SU-DHL-6 (cell line): ENCODE measurements around the gene CIB4.

Source experiments
- H2AFZ ChIP-seq: fragments of 200-600 bp; sonication (generic); 2 replicates; pipeline ENCODE4 v1.6.1; 2014; ENCODE audit warnings: low read depth, mild to moderate bottlenecking, moderate library complexity, mixed read lengths, antibody characterized with exemption, low read length; ENCODE audit not compliant: severe bottlenecking
- H3F3A ChIP-seq: fragments of 200-600 bp; shearing (Covaris generic); 2 replicates; pipeline ENCODE4 v1.6.0; 2016; ENCODE audit warnings: antibody characterized with exemption, mild to moderate bottlenecking; ENCODE audit not compliant: insufficient read depth
- H3K27ac ChIP-seq: fragments of 200-600 bp; sonication (generic); 2 replicates; pipeline ENCODE4 v1.5.1; 2016; ENCODE audit warnings: low read depth, mild to moderate bottlenecking, low read length, moderate library complexity, mixed read lengths
- H3K27me3 ChIP-seq: fragments of 200-600 bp; sonication (generic), shearing (Covaris generic); 2 replicates; pipeline ENCODE4 v1.6.0; 2014; ENCODE audit warnings: mild to moderate bottlenecking, low read length
- H3K36me3 ChIP-seq: fragments of 200-600 bp; sonication (generic); 2 replicates; pipeline ENCODE4 v1.6.1; 2014; ENCODE audit warnings: mild to moderate bottlenecking, low read length, mixed read lengths
- H3K4me2 ChIP-seq: fragments of 300-600, 200-600 bp; shearing (Covaris generic), sonication (generic); 2 replicates; pipeline ENCODE4 v1.6.0; 2014; ENCODE audit warnings: low read length, low read depth, mild to moderate bottlenecking; ENCODE audit not compliant: poor library complexity, severe bottlenecking
- H3K4me3 ChIP-seq: fragments of 200-600 bp; sonication (generic); 2 replicates; pipeline ENCODE4 v1.5.1; 2014; ENCODE audit warnings: antibody characterized with exemption, low read length, mild to moderate bottlenecking, mixed read lengths; ENCODE audit not compliant: insufficient read depth, poor library complexity, severe bottlenecking
- H3K79me2 ChIP-seq: fragments of 200-600 bp; sonication (generic); 2 replicates; pipeline ENCODE4 v1.6.1; 2014; ENCODE audit warnings: mild to moderate bottlenecking, low read length, moderate library complexity; ENCODE audit not compliant: insufficient read depth
- H3K9ac ChIP-seq: fragments of 200-600 bp; sonication (generic); 2 replicates; pipeline ENCODE4 v1.7.0; 2014; ENCODE audit warnings: mild to moderate bottlenecking, low read length
- H3K9me2 ChIP-seq: fragments of 200-600 bp; sonication (generic); replicated peaks from 2 replicates; pipeline ENCODE4 v1.6.1; 2014; ENCODE audit warnings: low read length; ENCODE audit not compliant: insufficient read depth
- H3K9me3 ChIP-seq: fragments of 200-600 bp; sonication (generic); 2 replicates; pipeline ENCODE4 v1.6.1; 2014; ENCODE audit warnings: low read length, mixed read lengths; ENCODE audit not compliant: insufficient read depth
- H4K20me1 ChIP-seq: fragments of 200-600 bp; sonication (generic); 2 replicates; pipeline ENCODE4 v1.6.1; 2014; ENCODE audit warnings: low read depth, mild to moderate bottlenecking, antibody characterized with exemption, low read length, moderate library complexity, mixed read lengths
- EZH2phosphoT487 ChIP-seq: fragments of 200-600 bp; sonication (generic), shearing (Covaris generic); conservative IDR thresholded peaks from 2 replicates; pipeline ENCODE4 v1.6.1; 2018; ENCODE audit warnings: mild to moderate bottlenecking, antibody characterized with exemption, low read length, moderate library complexity, mixed read lengths
- TF ChIP-seq, protein P1 (sequence below): fragments of 200-600 bp; sonication (generic); IDR thresholded peaks from one replicate; pipeline ENCODE4 v1.5.1; 2017; ENCODE audit warnings: antibody characterized with exemption, mild to moderate bottlenecking, low read length, moderate library complexity; ENCODE audit not compliant: insufficient read depth, poor library complexity, severe bottlenecking

The CIB4 gene

DNA sequence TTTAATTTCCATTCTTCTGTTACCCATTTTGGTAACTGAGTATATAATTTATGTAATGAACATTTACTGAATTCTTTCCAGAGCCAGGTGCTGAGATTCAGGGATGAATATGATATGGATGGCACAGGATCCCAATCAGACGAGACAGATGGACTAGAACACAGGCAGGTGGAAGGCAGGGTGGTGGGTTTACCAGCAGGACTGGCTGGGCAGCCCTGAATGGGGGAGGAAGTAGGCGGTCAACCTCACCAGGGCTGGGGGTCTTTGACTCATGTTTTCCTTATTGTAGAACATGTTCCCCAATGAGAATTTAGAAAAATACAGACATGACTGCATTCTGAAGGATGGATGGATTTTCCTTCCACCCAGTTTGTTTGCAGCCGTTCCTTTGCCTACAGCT lies 80.3 kb downstream of the CIB4 start:
- no peak overlapping the region for H3K27ac ChIP-seq

DNA sequence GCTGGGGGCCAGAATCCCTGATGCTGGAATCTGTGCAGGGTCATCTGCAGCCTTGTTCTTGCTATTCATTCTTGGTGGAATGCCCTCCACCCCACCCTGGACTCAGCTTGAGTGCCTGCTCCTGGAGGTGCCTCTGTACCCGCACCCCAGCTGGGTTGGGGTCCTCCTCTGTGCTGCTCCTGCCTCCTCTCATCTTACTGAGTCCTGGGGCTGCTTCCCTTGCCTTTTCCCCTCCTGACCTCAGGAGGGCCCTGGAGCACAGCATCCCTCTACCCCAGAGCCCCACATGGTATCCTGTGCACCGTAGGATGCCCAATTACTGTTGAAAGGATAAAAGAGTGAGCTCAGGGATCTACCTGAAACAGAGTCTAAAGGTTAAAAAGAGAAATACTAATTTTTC lies 81.6 kb downstream of the CIB4 start:
- H3K9ac ChIP-seq, result no peak overlapping the region
- no peaks in the 10 kb centered on the region for H3K27me3 ChIP-seq
- H3F3A ChIP-seq, result no peaks in the 10 kb centered on the region
- H3K9me3 ChIP-seq, result no peaks in the 10 kb centered on the region
- H3K4me2 ChIP-seq, result no peak overlapping the region
- H3K9me2 ChIP-seq, result no peaks in the 10 kb centered on the region
- no peak for TF ChIP-seq EZH2phosphoT487
- TF ChIP-seq, protein P1, sequence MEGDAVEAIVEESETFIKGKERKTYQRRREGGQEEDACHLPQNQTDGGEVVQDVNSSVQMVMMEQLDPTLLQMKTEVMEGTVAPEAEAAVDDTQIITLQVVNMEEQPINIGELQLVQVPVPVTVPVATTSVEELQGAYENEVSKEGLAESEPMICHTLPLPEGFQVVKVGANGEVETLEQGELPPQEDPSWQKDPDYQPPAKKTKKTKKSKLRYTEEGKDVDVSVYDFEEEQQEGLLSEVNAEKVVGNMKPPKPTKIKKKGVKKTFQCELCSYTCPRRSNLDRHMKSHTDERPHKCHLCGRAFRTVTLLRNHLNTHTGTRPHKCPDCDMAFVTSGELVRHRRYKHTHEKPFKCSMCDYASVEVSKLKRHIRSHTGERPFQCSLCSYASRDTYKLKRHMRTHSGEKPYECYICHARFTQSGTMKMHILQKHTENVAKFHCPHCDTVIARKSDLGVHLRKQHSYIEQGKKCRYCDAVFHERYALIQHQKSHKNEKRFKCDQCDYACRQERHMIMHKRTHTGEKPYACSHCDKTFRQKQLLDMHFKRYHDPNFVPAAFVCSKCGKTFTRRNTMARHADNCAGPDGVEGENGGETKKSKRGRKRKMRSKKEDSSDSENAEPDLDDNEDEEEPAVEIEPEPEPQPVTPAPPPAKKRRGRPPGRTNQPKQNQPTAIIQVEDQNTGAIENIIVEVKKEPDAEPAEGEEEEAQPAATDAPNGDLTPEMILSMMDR, result no peak
- H4K20me1 ChIP-seq, result no peaks in the 10 kb centered on the region
- H3K27ac ChIP-seq, result no peak overlapping the region
- no peak overlapping the region for H2AFZ ChIP-seq
- no peaks in the 10 kb centered on the region for H3K79me2 ChIP-seq
- no peak overlapping the region for H3K4me3 ChIP-seq
- H3K36me3 ChIP-seq, result no peaks in the 10 kb centered on the region

More for the DNA sequence above, 80.3 kb downstream of the CIB4 start:
- Histone ChIP-seq H3K79me2 (no peaks in the 10 kb centered on the region), H3K9me2 (no peaks in the 10 kb centered on the region), H3F3A (no peaks in the 10 kb centered on the region), H3K36me3 (no peaks in the 10 kb centered on the region), H3K9ac (no peak overlapping the region), H3K27me3 (no peaks in the 10 kb centered on the region), H3K9me3 (no peaks in the 10 kb centered on the region), H2AFZ (no peak overlapping the region), H3K4me3 (no peak overlapping the region), H3K4me2 (no peak overlapping the region), H4K20me1 (no peaks in the 10 kb centered on the region)
- TF ChIP-seq, protein P1, result no peak
- no peak for TF ChIP-seq EZH2phosphoT487

DNA sequence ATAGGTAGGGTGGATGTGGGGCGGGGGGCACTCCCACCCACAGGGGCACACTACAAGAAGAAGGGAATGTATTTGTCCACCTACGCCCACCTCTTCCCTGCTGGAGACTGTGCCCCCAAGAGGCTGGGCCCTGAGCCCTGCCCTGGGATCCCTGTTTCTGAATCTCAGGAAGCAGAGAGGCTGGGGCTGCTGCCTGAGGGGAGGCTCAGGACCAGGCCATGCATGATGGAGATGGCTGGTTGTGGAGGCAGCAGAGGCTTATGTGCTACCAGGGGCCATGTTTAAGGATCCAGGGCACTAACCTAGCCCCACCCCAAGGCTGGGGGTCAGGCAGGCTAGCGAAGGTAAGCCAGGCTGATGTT lies 82.1 kb downstream of the CIB4 start:
- TF ChIP-seq, protein P1, result no peak
- no peak for TF ChIP-seq EZH2phosphoT487
- no peaks in the 10 kb centered on the region for H3K79me2 ChIP-seq
- no peak overlapping the region for H3K4me3 ChIP-seq
- H3K36me3 ChIP-seq, result no peaks in the 10 kb centered on the region
- H3K4me2 ChIP-seq, result no peak overlapping the region
- H3K9me2 ChIP-seq, result no peaks in the 10 kb centered on the region
- no peaks in the 10 kb centered on the region for H3K27me3 ChIP-seq
- H3F3A ChIP-seq, result no peaks in the 10 kb centered on the region
- H2AFZ ChIP-seq, result no peak overlapping the region
- H4K20me1 ChIP-seq, result no peaks in the 10 kb centered on the region
- H3K27ac ChIP-seq, result no peak overlapping the region
- no peak overlapping the region for H3K9ac ChIP-seq
- H3K9me3 ChIP-seq, result no peaks in the 10 kb centered on the region
